ENCODE data around the gene CPVL.

Gene CPVL

GRCh38 chr7:28986028-28986764, 160.1 kb downstream of the CPVL start:
- no peak overlapping the region for H3K9ac ChIP-seq (ENCODE audit: low read depth, low read length)
- H2AFZ ChIP-seq (ENCODE audit: low read depth, low read length) = no peak overlapping the region
- ATAC-seq (ENCODE audit: insufficient read depth, low read depth) = no peak
- no peak overlapping the region for H3K4me2 ChIP-seq (ENCODE audit: insufficient read depth, low read length)
- H3K27ac ChIP-seq (ENCODE audit: low read length) = no peak overlapping the region
- no peaks in the 10 kb centered on the region for H3K79me2 ChIP-seq (ENCODE audit: insufficient read depth, low read length)
- no peak for DNase-seq
- H3K4me1 ChIP-seq (ENCODE audit: insufficient read depth, low read length) = no peaks in the 10 kb centered on the region
- H3K27me3 ChIP-seq (ENCODE audit: insufficient read depth, low read length, poor library complexity) = no peaks in the 10 kb centered on the region
- no peaks in the 10 kb centered on the region for H3K36me3 ChIP-seq (ENCODE audit: insufficient read depth, low read length)
- H3K9me3 ChIP-seq (ENCODE audit: insufficient read depth, low read length, severe bottlenecking) = no peaks in the 10 kb centered on the region
- H3K4me3 ChIP-seq (ENCODE audit: low read depth in 1 of 2, low read length in 2 of 2) = no peak overlapping the region
- H4K20me1 ChIP-seq (ENCODE audit: insufficient read depth, low read length) = no peaks in the 10 kb centered on the region
- TF ChIP-seq, protein P1, sequence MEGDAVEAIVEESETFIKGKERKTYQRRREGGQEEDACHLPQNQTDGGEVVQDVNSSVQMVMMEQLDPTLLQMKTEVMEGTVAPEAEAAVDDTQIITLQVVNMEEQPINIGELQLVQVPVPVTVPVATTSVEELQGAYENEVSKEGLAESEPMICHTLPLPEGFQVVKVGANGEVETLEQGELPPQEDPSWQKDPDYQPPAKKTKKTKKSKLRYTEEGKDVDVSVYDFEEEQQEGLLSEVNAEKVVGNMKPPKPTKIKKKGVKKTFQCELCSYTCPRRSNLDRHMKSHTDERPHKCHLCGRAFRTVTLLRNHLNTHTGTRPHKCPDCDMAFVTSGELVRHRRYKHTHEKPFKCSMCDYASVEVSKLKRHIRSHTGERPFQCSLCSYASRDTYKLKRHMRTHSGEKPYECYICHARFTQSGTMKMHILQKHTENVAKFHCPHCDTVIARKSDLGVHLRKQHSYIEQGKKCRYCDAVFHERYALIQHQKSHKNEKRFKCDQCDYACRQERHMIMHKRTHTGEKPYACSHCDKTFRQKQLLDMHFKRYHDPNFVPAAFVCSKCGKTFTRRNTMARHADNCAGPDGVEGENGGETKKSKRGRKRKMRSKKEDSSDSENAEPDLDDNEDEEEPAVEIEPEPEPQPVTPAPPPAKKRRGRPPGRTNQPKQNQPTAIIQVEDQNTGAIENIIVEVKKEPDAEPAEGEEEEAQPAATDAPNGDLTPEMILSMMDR (IDR thresholded peaks at IDR 0.05; ENCODE audit: borderline replicate concordance, extremely low read depth, low read length, poor library complexity, severe bottlenecking) = no peak
- no peak for TF ChIP-seq EZH2 (IDR thresholded peaks at IDR 0.05; ENCODE audit: borderline replicate concordance, low read depth, low read length, severe bottlenecking)

- no peaks in the 10 kb centered on the region for H3K36me3 ChIP-seq (ENCODE audit: insufficient read depth, low read length)
- no peak overlapping the region for H3K4me2 ChIP-seq (ENCODE audit: insufficient read depth, low read length)
- H3K4me1 ChIP-seq (ENCODE audit: insufficient read depth, low read length) = no peaks in the 10 kb centered on the region
- DNase-seq (no peak), ATAC-seq (ENCODE audit: insufficient read depth, low read depth) (peak; percentile 37; the same call in 1 of the 3 replicates)
- no peak overlapping the region for H2AFZ ChIP-seq (ENCODE audit: low read depth, low read length)
- H3K9ac ChIP-seq (ENCODE audit: low read depth, low read length) = no peak overlapping the region
- H3K27ac ChIP-seq (ENCODE audit: low read length) = no peak overlapping the region
- no peaks in the 10 kb centered on the region for H4K20me1 ChIP-seq (ENCODE audit: insufficient read depth, low read length)
- H3K9me3 ChIP-seq (ENCODE audit: insufficient read depth, low read length, severe bottlenecking) = no peaks in the 10 kb centered on the region
- H3K79me2 ChIP-seq (ENCODE audit: insufficient read depth, low read length) = no peaks in the 10 kb centered on the region
- no peak overlapping the region for H3K4me3 ChIP-seq (ENCODE audit: low read depth in 1 of 2, low read length in 2 of 2)
- no peaks in the 10 kb centered on the region for H3K27me3 ChIP-seq (ENCODE audit: insufficient read depth, low read length, poor library complexity)
- no peak for TF ChIP-seq EZH2 (IDR thresholded peaks at IDR 0.05; ENCODE audit: borderline replicate concordance, low read depth, low read length, severe bottlenecking)
- TF ChIP-seq, protein P1 (IDR thresholded peaks at IDR 0.05; ENCODE audit: borderline replicate concordance, extremely low read depth, low read length, poor library complexity, severe bottlenecking) = no peak
Observed at GRCh38 chr7:28984631-28985030, 161.7 kb downstream of the CPVL start.

DNA sequence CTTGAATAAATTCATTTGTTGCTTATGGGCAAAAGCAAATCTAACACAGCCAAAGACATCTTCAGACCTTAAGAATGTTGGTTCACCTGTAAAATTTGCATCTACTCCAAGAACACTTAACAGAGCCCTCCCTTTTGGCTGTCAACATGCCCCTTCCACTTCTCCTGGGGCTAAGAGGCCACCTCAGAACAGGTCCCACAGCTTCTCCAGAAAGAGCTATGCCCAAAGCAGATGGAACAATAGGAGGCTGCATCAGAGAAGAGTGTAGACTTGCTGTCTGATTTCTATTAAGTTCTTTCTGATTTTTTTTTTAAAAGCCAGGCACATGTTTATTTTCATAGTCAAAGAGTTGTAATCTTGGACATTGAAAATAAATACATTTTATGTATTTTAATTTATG, 162.1 kb downstream of the CPVL start:
- no peak overlapping the region for H2AFZ ChIP-seq (ENCODE audit: low read depth, low read length)
- TF ChIP-seq, protein P1 (IDR thresholded peaks at IDR 0.05; ENCODE audit: borderline replicate concordance, extremely low read depth, low read length, poor library complexity, severe bottlenecking) = no peak
- no peak for TF ChIP-seq EZH2 (IDR thresholded peaks at IDR 0.05; ENCODE audit: borderline replicate concordance, low read depth, low read length, severe bottlenecking)

More for the DNA sequence above, 162.1 kb downstream of the CPVL start:
- H3K4me3 ChIP-seq (ENCODE audit: low read depth in 1 of 2, low read length in 2 of 2) = no peak overlapping the region
- H3K9me3 ChIP-seq (ENCODE audit: insufficient read depth, low read length, severe bottlenecking) = no peaks in the 10 kb centered on the region
- no peak overlapping the region for H3K4me2 ChIP-seq (ENCODE audit: insufficient read depth, low read length)
- no peak for DNase-seq
- H3K79me2 ChIP-seq (ENCODE audit: insufficient read depth, low read length) = no peaks in the 10 kb centered on the region
- no peak overlapping the region for H3K27ac ChIP-seq (ENCODE audit: low read length)
- H3K4me1 ChIP-seq (ENCODE audit: insufficient read depth, low read length) = no peaks in the 10 kb centered on the region
- no peaks in the 10 kb centered on the region for H4K20me1 ChIP-seq (ENCODE audit: insufficient read depth, low read length)
- H3K27me3 ChIP-seq (ENCODE audit: insufficient read depth, low read length, poor library complexity) = no peaks in the 10 kb centered on the region
- no peaks in the 10 kb centered on the region for H3K36me3 ChIP-seq (ENCODE audit: insufficient read depth, low read length)
- H3K9ac ChIP-seq (ENCODE audit: low read depth, low read length) = no peak overlapping the region
- no peak for ATAC-seq (ENCODE audit: insufficient read depth, low read depth)
